HCT116 (cell line): ENCODE results near the gene NXPE4. TPM values are rescaled to one million over a fixed set of nuclear protein-coding genes. Genes with fewer than 3 reads are reported as not detected.

Source experiments
- ATAC-seq: fragments of 200-7000 bp; cut with Tn5 transposase; 2 replicates; pipeline ENCODE4 v1.9.1; 2020; ENCODE audit warnings: mild to moderate bottlenecking, moderate library complexity
- BruUV-seq: library from RNA; stranded (reverse); fragments of 400-500 nt; replicated peaks from 2 replicates; lab custom pipeline; 2021; lab: Mats Ljungman, UMichigan
- CTCF ChIA-PET: fragments of 300-600 bp; sonication (Branson Sonifier 250); formaldehyde crosslinking; loops from one replicate; lab custom pipeline; 2021; ENCODE audit warnings: antibody characterized with exemption; lab: Charles Lee
- POLR2A ChIA-PET: fragments of 300-600, 350-600 bp; sonication (Branson Sonifier 250); formaldehyde crosslinking; loops from one replicate; lab custom pipeline; 2021; ENCODE audit warnings: antibody characterized with exemption; lab: Charles Lee
- RAD21 ChIA-PET, 2 experiments: fragments of 300-600 bp; sonication (Branson Sonifier 250); formaldehyde crosslinking; loops; one replicate each; lab custom pipeline; 2023; ENCODE audit warnings: low total read pairs in 2 of 2; ENCODE audit not compliant: uncharacterized antibody in 2 of 2, unreplicated experiment in 2 of 2, low non-redundant PET in 1 of 2; lab: Charles Lee
- DNase-seq: peaks from one replicate; pipeline ENCODE4 v3.0.0-alpha.2; 2010; ENCODE audit warnings: low read depth, low spot score
- H2AFZ ChIP-seq: fragments of 200-600 bp; shearing (Covaris generic), sonication (generic); 2 replicates; pipeline ENCODE4 v1.6.1; 2017; ENCODE audit warnings: low read depth, mixed run types, mixed read lengths, antibody characterized with exemption, low read length; ENCODE audit not compliant: poor library complexity, severe bottlenecking
- H3K27ac ChIP-seq: 2 replicates; pipeline ENCODE4 v1.5.1; 2012; ENCODE audit warnings: low read depth, low read length
- H3K27me3 ChIP-seq: fragments of 200-600 bp; sonication (generic); 2 replicates; pipeline ENCODE4 v1.6.1; 2016; ENCODE audit warnings: mixed run types, low read length, mixed read lengths; ENCODE audit not compliant: insufficient read depth
- H3K36me3 ChIP-seq, 2 experiments: fragments of 200-500 bp in 1 of 2; fragments of 200-600 bp in 1 of 2; sonication (Bioruptor generic) in 1 of 2; sonication (generic) in 1 of 2; 2 replicates each; pipeline versions ENCODE4 v1.5.1 to v1.6.1; 2014 to 2016; ENCODE audit warnings: low read length in 2 of 2, inconsistent platforms in 1 of 2, mixed read lengths in 1 of 2, mixed run types in 1 of 2; ENCODE audit not compliant: insufficient read depth in 2 of 2, control insufficient read depth in 1 of 2
- H3K4me1 ChIP-seq, 2 experiments: fragments of 200-600 bp in 1 of 2; sonication (generic) in 1 of 2; 2 replicates each; pipeline versions ENCODE4 v1.5.1 to v1.6.1; 2012 to 2017; ENCODE audit warnings: low read length in 2 of 2, inconsistent platforms in 1 of 2, mild to moderate bottlenecking in 1 of 2, mixed read lengths in 1 of 2, mixed run types in 1 of 2, moderate library complexity in 1 of 2; ENCODE audit not compliant: insufficient read depth in 2 of 2, control insufficient read depth in 1 of 2
- H3K4me2 ChIP-seq: fragments of 200-600 bp; sonication (generic); 2 replicates; pipeline ENCODE4 v1.6.1; 2017; ENCODE audit warnings: mixed run types, low read length, mixed read lengths
- H3K4me3 ChIP-seq, 2 experiments: fragments of 200-600 bp in 1 of 2; sonication (generic) in 1 of 2; replicated peaks in 1 of 2; 2 replicates each; pipeline ENCODE4 v1.5.1; 2011 to 2016; ENCODE audit warnings: low read length in 2 of 2, control low read depth in 1 of 2, low read depth in 1 of 2, mild to moderate bottlenecking in 1 of 2, mixed read lengths in 1 of 2, mixed run types in 1 of 2
- H3K79me2 ChIP-seq: fragments of 200-600 bp; sonication (generic); 2 replicates; pipeline ENCODE4 v1.6.1; 2017; ENCODE audit warnings: mild to moderate bottlenecking, mixed run types, low read length, moderate library complexity, mixed read lengths; ENCODE audit not compliant: insufficient read depth
- H3K9ac ChIP-seq: fragments of 200-600 bp; sonication (generic); 2 replicates; pipeline ENCODE4 v1.6.1; 2016; ENCODE audit warnings: low read length, mixed read lengths
- H3K9me2 ChIP-seq: fragments of 200-600 bp; sonication (generic), shearing (Covaris generic); 2 replicates; pipeline ENCODE4 v1.6.1; 2017; ENCODE audit warnings: mixed run types, mild to moderate bottlenecking, moderate library complexity; ENCODE audit not compliant: insufficient read depth
- H3K9me3 ChIP-seq, 2 experiments: fragments of 200-500 bp in 1 of 2; fragments of 200-600 bp in 1 of 2; sonication (Bioruptor generic) in 1 of 2; sonication (generic) in 1 of 2; 2 replicates each; pipeline ENCODE4 v1.6.1; 2014 to 2017; ENCODE audit warnings: low read length in 2 of 2, mixed read lengths in 2 of 2, inconsistent platforms in 1 of 2, low read depth in 1 of 2, mild to moderate bottlenecking in 1 of 2, mixed run types in 1 of 2, moderate library complexity in 1 of 2; ENCODE audit not compliant: control insufficient read depth in 1 of 2, insufficient read depth in 1 of 2
- H4K20me1 ChIP-seq: fragments of 200-600 bp; sonication (generic), shearing (Covaris generic); 2 replicates; pipeline ENCODE4 v1.6.1; 2017; ENCODE audit warnings: mixed run types, mild to moderate bottlenecking, moderate library complexity; ENCODE audit not compliant: insufficient read depth
- CBX3 ChIP-seq: IDR thresholded peaks from 2 replicates; pipeline ENCODE4 v1.6.1; 2012; ENCODE audit warnings: low read depth
- CEBPB ChIP-seq: IDR thresholded peaks from 2 replicates; pipeline ENCODE4 v1.6.1; 2012; ENCODE audit warnings: low read depth
- CTCF ChIP-seq, 3 experiments: fragments of 200-600 bp in 1 of 3; sonication (generic) in 1 of 3; IDR thresholded peaks in 2 of 3; conservative IDR thresholded peaks in 1 of 3; 2 replicates each; pipeline ENCODE4 v1.5.1; 2012 to 2017; ENCODE audit warnings: low read depth in 2 of 3, low read length in 2 of 3, antibody characterized with exemption in 1 of 3, borderline replicate concordance in 1 of 3, control low read depth in 1 of 3, mild to moderate bottlenecking in 1 of 3, mixed read lengths in 1 of 3, mixed run types in 1 of 3, moderate library complexity in 1 of 3; ENCODE audit not compliant: insufficient read depth in 1 of 3
- EGR1 ChIP-seq: IDR thresholded peaks from 2 replicates; pipeline ENCODE4 v1.6.1; 2012; ENCODE audit warnings: low read depth
- ELF1 ChIP-seq: IDR thresholded peaks from 2 replicates; pipeline ENCODE4 v1.6.1; 2012; ENCODE audit warnings: low read depth, borderline replicate concordance
- EZH2 ChIP-seq: fragments of 200-600 bp; sonication (generic); IDR thresholded peaks from 2 replicates; pipeline ENCODE4 v1.6.1; 2017; ENCODE audit warnings: antibody characterized with exemption, mixed run types
- EZH2phosphoT487 ChIP-seq: fragments of 200-600 bp; IDR thresholded peaks from 2 replicates; pipeline ENCODE4 v1.6.1; 2018; ENCODE audit warnings: antibody characterized with exemption, borderline replicate concordance
- FOSL1 ChIP-seq: IDR thresholded peaks from 2 replicates; pipeline ENCODE4 v1.6.1; 2012; ENCODE audit warnings: low read depth
- JUND ChIP-seq: IDR thresholded peaks from 2 replicates; pipeline ENCODE4 v1.6.1; 2012
- POLR2A ChIP-seq: IDR thresholded peaks from 2 replicates; pipeline ENCODE4 v1.7.0; 2011; ENCODE audit warnings: borderline replicate concordance; ENCODE audit not compliant: insufficient read depth, insufficient read length; ENCODE audit errors: extremely low read depth
- POLR2AphosphoS5 ChIP-seq: IDR thresholded peaks from 2 replicates; pipeline ENCODE4 v1.6.1; 2011; ENCODE audit warnings: mild to moderate bottlenecking, low read depth, low read length, moderate library complexity
- REST ChIP-seq: IDR thresholded peaks from 2 replicates; pipeline ENCODE4 v1.6.1; 2012; ENCODE audit warnings: low read depth
- SIN3A ChIP-seq: IDR thresholded peaks from 2 replicates; pipeline ENCODE4 v1.6.1; 2012; ENCODE audit warnings: low read depth
- SRF ChIP-seq: IDR thresholded peaks from 2 replicates; pipeline ENCODE4 v1.6.1; 2012; ENCODE audit warnings: low read depth
- YY1 ChIP-seq: IDR thresholded peaks from 2 replicates; pipeline ENCODE4 v1.6.1; 2011; ENCODE audit warnings: low read length, low read depth, moderate library complexity, mild to moderate bottlenecking; ENCODE audit not compliant: insufficient replicate concordance; ENCODE audit errors: extremely low read depth
- ZBTB33 ChIP-seq: IDR thresholded peaks from 2 replicates; pipeline ENCODE4 v1.6.1; 2011; ENCODE audit warnings: mild to moderate bottlenecking, low read length, moderate library complexity; ENCODE audit not compliant: insufficient replicate concordance; ENCODE audit errors: extremely low read depth
- intact Hi-C: fragments of 100-400 bp; cut with micrococcal nuclease; formaldehyde crosslinking; loops from 2 replicates; pipeline ENCODE4 v1.10.0; 2022
- total RNA-seq: library from RNA; stranded (reverse); gene quantifications from one replicate; pipeline ENCODE4 v1.2.1, GENCODE V29; 2021; ENCODE audit not compliant: unreplicated experiment

The NXPE4 gene
- total RNA-seq, 1 experiment from 2014 or later: not detected

- BruUV-seq: no TSS peak
- no peak overlapping the region for H3K9ac ChIP-seq
- H3K36me3 ChIP-seq: no peaks in the 10 kb centered on the region
- no peak overlapping the region for H3K4me3 ChIP-seq
- no peaks in the 10 kb centered on the region for H3K79me2 ChIP-seq
- H4K20me1 ChIP-seq: no peaks in the 10 kb centered on the region
- no peaks in the 10 kb centered on the region; a peak in 2 of 4 replicates for H3K9me3 ChIP-seq
- CTCF ChIA-PET: no interaction called here
- RAD21 ChIA-PET: no interaction called here
- no peaks in the 10 kb centered on the region for H3K27me3 ChIP-seq
- H3K9me2 ChIP-seq: no peaks in the 10 kb centered on the region
- ATAC-seq (no peak), DNase-seq (no peak)
- no peak for TF ChIP-seq REST
- TF ChIP-seq EGR1: no peak
- no peak for TF ChIP-seq JUND
- no peak for TF ChIP-seq ELF1
- TF ChIP-seq POLR2A: no peak
- TF ChIP-seq FOSL1: no peak
- no peak for TF ChIP-seq EZH2
- no peak for TF ChIP-seq CBX3
- no peak for TF ChIP-seq POLR2AphosphoS5
- TF ChIP-seq ZBTB33: no peak
- no peak for TF ChIP-seq YY1
- TF ChIP-seq CEBPB: no peak
- no peak for TF ChIP-seq CTCF (IDR thresholded peaks at IDR 0.05 in 2 of 3, conservative IDR thresholded peaks at IDR 0.05 in 1 of 3; ENCODE audit: borderline replicate concordance in 1 of 3, insufficient read depth in 1 of 3, low read depth in 2 of 3, low read length in 2 of 3)
- TF ChIP-seq EZH2phosphoT487: no peak
- no peak for TF ChIP-seq SRF
- no peak for TF ChIP-seq SIN3A
- intact Hi-C loops: no loop called here
- H3K4me1 ChIP-seq: no peaks in the 10 kb centered on the region
- POLR2A ChIA-PET: no interaction called here
- no peak overlapping the region for H3K4me2 ChIP-seq
- no peak overlapping the region for H3K27ac ChIP-seq
- H2AFZ ChIP-seq: no peak overlapping the region
These were observed 9.8 kb upstream of the NXPE4 start for GRCh38 chr11:114605370-114605769.
